Panc1 (cell line): Measurements from ENCODE around the gene TBCD. TPM values are rescaled to one million over a fixed set of nuclear protein-coding genes. Genes with fewer than 3 reads are reported as not detected.

Source experiments
- ATAC-seq: fragments of 200-7000 bp; cut with Tn5 transposase; 2 replicates; pipeline ENCODE4 v1.9.1; 2020; ENCODE audit warnings: mild to moderate bottlenecking, moderate library complexity
- BruUV-seq: library from RNA; stranded (reverse); fragments of 400-500 nt; replicated peaks from 2 replicates; lab custom pipeline; 2021; lab: Mats Ljungman, UMichigan
- CTCF ChIA-PET: fragments of 300-600 bp; sonication (Branson Sonifier 250); formaldehyde crosslinking; loops from one replicate; lab custom pipeline; 2022; ENCODE audit warnings: antibody characterized with exemption; lab: Charles Lee
- POLR2A ChIA-PET: fragments of 300-600 bp; sonication (Branson Sonifier 250); formaldehyde crosslinking; loops from one replicate; lab custom pipeline; 2022; ENCODE audit warnings: antibody characterized with exemption; lab: Charles Lee
- DNase-seq: peaks from one replicate; pipeline ENCODE4 v3.0.0-alpha.2; 2010; ENCODE audit warnings: low read depth, low spot score
- H3K27ac ChIP-seq: 2 replicates; pipeline ENCODE4 v1.5.1; 2011; ENCODE audit warnings: mild to moderate bottlenecking, low read length, inconsistent platforms
- H3K27me3 ChIP-seq: fragments of 200-500 bp; sonication (Bioruptor generic); 2 replicates; pipeline ENCODE4 v1.6.0; 2014; ENCODE audit warnings: low read length, inconsistent platforms; ENCODE audit not compliant: control insufficient read depth, insufficient read depth
- H3K36me3 ChIP-seq: fragments of 200-500 bp; sonication (Bioruptor generic); 2 replicates; pipeline ENCODE4 v1.5.1; 2014; ENCODE audit warnings: inconsistent platforms, mild to moderate bottlenecking, low read length, moderate library complexity; ENCODE audit not compliant: control insufficient read depth, insufficient read depth
- H3K4me1 ChIP-seq: 2 replicates; pipeline ENCODE4 v1.5.1; 2011; ENCODE audit warnings: inconsistent platforms, mild to moderate bottlenecking, low read length, moderate library complexity; ENCODE audit not compliant: control insufficient read depth, insufficient read depth
- H3K4me3 ChIP-seq, 2 experiments: 2 replicates each; pipeline ENCODE4 v1.5.1; 2011 to 2012; ENCODE audit warnings: low read depth in 2 of 2, low read length in 2 of 2, mild to moderate bottlenecking in 2 of 2, inconsistent platforms in 1 of 2, moderate library complexity in 1 of 2
- H3K9me3 ChIP-seq: fragments of 200-500 bp; sonication (Bioruptor generic); 2 replicates; pipeline ENCODE4 v1.5.1; 2014; ENCODE audit warnings: low read depth, mild to moderate bottlenecking, inconsistent platforms, low read length, moderate library complexity; ENCODE audit not compliant: control insufficient read depth, insufficient read depth
- POLR2AphosphoS5 ChIP-seq: IDR thresholded peaks from 2 replicates; pipeline ENCODE4 v1.6.1; 2012; ENCODE audit warnings: mild to moderate bottlenecking, low read depth, low read length, moderate library complexity
- SIN3A ChIP-seq: IDR thresholded peaks from 2 replicates; pipeline ENCODE4 v1.6.1; 2012; ENCODE audit warnings: low read depth, mild to moderate bottlenecking, low read length, moderate library complexity, borderline replicate concordance; ENCODE audit not compliant: insufficient read depth
- TCF7L2 ChIP-seq: IDR thresholded peaks from 2 replicates; pipeline ENCODE4 v1.6.1; 2011; ENCODE audit warnings: mild to moderate bottlenecking, low read depth, low read length, inconsistent platforms
- in situ Hi-C: cut with HindIII; loops from 2 replicates; pipeline ENCODE4 v1.10.0; 2016; ENCODE audit warnings: low sequenced_read_pairs, low pct_unique_long_range_greater_than_20kb
- intact Hi-C: fragments of 100-400 bp; cut with micrococcal nuclease; formaldehyde crosslinking; loops from one replicate; pipeline ENCODE4 v1.10.0; 2022; ENCODE audit not compliant: unreplicated experiment
- total RNA-seq: library from RNA; stranded (reverse); gene quantifications from one replicate; pipeline ENCODE4 v1.2.1, GENCODE V29; 2021; ENCODE audit not compliant: unreplicated experiment
- TF ChIP-seq, protein P1 (sequence below): fragments of 450-650 bp; IDR thresholded peaks from 2 replicates; pipeline ENCODE4 v1.5.1; 2017; ENCODE audit warnings: mild to moderate bottlenecking
- TF ChIP-seq, protein P2 (sequence below), 2 experiments: IDR thresholded peaks; 2 replicates each; pipeline ENCODE4 v1.6.1; 2011 to 2012; ENCODE audit warnings: low read depth in 2 of 2, control low read depth in 1 of 2, low read length in 1 of 2, mild to moderate bottlenecking in 1 of 2, moderate library complexity in 1 of 2; ENCODE audit not compliant: insufficient read depth in 1 of 2

TBCD gene
- total RNA-seq, 1 experiment from 2014 or later, result 186 TPM

DNA sequence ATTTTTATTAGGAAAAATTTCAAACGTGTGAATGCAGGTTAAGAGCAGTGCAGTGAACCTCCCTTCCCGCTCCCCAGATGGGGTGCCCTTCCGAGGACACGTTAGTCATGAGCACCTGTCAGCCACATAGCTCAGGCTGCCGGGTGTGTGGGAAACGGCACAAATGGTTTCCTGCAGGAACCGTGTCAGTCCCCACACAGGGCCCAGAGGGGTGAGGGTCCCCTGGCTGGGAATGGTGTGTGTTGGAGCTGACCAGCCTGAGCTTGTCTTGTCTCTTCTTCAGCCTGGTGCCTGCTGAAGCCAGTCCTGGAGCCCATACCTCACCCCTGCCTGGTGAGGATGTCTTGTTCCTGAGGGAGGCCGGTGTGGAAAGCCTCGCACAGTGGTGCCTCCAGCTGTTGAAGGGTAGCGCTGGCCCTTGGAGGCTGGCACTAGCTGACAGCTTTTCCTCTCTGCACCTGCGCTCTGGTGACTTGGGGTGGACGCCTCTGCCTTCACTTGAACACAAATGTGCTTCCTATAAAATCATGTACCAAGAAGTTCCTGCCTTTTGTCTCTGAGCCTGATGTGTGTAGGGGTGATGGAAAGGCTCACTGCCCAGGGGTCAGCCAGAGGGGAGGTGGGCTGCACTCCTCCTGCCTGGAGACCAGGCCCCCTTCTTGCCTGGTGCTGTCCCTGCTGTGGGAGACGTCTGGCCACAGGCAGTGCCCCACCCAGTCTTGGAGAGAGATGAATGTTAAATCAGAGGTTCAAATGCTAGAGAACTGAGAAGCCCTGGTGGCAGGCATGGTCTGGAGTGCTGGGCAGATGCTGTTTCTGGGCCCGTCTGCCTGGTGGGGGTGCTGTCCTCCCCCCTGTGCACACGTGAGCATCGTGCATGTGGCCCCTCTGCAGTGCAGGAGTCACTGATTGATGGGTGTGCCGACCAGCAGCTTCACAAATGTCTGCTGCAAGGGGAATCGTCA lies 190.6 kb downstream of the TBCD start:
- no TSS peak for BruUV-seq
- no peak overlapping the region for H3K27ac ChIP-seq
- in situ Hi-C loops (no loop called here), intact Hi-C loops (no loop called here)
- ATAC-seq (peak; percentile 6; the same call in 1 of the 2 replicates), DNase-seq (no peak)
- H3K36me3 ChIP-seq, result no peaks in the 10 kb centered on the region; the same call in 1 of the 2 replicates
- POLR2A ChIA-PET, result no interaction called here
- no peak overlapping the region for H3K4me3 ChIP-seq
- no peak for TF ChIP-seq TCF7L2
- TF ChIP-seq, protein P1, sequence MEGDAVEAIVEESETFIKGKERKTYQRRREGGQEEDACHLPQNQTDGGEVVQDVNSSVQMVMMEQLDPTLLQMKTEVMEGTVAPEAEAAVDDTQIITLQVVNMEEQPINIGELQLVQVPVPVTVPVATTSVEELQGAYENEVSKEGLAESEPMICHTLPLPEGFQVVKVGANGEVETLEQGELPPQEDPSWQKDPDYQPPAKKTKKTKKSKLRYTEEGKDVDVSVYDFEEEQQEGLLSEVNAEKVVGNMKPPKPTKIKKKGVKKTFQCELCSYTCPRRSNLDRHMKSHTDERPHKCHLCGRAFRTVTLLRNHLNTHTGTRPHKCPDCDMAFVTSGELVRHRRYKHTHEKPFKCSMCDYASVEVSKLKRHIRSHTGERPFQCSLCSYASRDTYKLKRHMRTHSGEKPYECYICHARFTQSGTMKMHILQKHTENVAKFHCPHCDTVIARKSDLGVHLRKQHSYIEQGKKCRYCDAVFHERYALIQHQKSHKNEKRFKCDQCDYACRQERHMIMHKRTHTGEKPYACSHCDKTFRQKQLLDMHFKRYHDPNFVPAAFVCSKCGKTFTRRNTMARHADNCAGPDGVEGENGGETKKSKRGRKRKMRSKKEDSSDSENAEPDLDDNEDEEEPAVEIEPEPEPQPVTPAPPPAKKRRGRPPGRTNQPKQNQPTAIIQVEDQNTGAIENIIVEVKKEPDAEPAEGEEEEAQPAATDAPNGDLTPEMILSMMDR, result no peak
- TF ChIP-seq, protein P2, sequence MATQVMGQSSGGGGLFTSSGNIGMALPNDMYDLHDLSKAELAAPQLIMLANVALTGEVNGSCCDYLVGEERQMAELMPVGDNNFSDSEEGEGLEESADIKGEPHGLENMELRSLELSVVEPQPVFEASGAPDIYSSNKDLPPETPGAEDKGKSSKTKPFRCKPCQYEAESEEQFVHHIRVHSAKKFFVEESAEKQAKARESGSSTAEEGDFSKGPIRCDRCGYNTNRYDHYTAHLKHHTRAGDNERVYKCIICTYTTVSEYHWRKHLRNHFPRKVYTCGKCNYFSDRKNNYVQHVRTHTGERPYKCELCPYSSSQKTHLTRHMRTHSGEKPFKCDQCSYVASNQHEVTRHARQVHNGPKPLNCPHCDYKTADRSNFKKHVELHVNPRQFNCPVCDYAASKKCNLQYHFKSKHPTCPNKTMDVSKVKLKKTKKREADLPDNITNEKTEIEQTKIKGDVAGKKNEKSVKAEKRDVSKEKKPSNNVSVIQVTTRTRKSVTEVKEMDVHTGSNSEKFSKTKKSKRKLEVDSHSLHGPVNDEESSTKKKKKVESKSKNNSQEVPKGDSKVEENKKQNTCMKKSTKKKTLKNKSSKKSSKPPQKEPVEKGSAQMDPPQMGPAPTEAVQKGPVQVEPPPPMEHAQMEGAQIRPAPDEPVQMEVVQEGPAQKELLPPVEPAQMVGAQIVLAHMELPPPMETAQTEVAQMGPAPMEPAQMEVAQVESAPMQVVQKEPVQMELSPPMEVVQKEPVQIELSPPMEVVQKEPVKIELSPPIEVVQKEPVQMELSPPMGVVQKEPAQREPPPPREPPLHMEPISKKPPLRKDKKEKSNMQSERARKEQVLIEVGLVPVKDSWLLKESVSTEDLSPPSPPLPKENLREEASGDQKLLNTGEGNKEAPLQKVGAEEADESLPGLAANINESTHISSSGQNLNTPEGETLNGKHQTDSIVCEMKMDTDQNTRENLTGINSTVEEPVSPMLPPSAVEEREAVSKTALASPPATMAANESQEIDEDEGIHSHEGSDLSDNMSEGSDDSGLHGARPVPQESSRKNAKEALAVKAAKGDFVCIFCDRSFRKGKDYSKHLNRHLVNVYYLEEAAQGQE (IDR thresholded peaks at IDR 0.05; ENCODE audit: insufficient read depth in 1 of 2, low read depth in 2 of 2, low read length in 1 of 2), result no peak
- 0 out of 2 replicates have a peak, but pooled peaks have one; percentile 17 for TF ChIP-seq POLR2AphosphoS5
- TF ChIP-seq SIN3A, result 0 out of 2 replicates have a peak, but pooled peaks have one; percentile 41
- CTCF ChIA-PET, result no interaction called here
- H3K27me3 ChIP-seq, result no peaks in the 10 kb centered on the region
- H3K4me1 ChIP-seq, result no peaks in the 10 kb centered on the region
- peaks cover 19% of the 10 kb centered on the region for H3K9me3 ChIP-seq

DNA sequence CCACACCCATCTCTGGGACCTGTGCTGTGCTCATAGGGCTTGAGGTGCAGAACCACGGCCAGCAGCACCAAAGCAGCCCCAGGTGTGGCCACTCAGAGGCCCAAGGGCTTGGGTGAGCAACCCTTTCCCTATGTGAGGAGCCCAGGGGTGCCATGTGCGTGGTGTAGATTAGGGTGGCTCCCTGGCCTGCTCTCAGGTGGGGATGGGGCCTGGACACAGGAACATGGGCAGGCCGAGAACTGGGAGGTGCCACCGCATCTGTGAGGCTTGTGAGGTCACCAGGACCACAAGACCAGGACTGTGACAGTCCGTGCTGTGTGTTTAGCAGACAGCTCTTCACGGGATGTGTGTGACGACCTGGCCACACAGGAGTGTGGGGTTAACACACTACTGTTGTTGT lies 191.5 kb downstream of the TBCD start:
- Histone ChIP-seq H3K4me1 (no peaks in the 10 kb centered on the region), H3K4me3 (no peak overlapping the region), H3K9me3 (peaks cover 19% of the 10 kb centered on the region), H3K36me3 (no peaks in the 10 kb centered on the region; the same call in 1 of the 2 replicates), H3K27ac (no peak overlapping the region), H3K27me3 (no peaks in the 10 kb centered on the region)
- in situ Hi-C loops, result no loop called here
- DNase-seq, result no peak
- ATAC-seq, result no peak
- TF ChIP-seq SIN3A, result no peak
- TF ChIP-seq, protein P1, result no peak
- TF ChIP-seq, protein P2 (IDR thresholded peaks at IDR 0.05; ENCODE audit: insufficient read depth in 1 of 2, low read depth in 2 of 2, low read length in 1 of 2), result no peak
- no peak for TF ChIP-seq TCF7L2
- no peak; the same call in 1 of the 2 replicates for TF ChIP-seq POLR2AphosphoS5
- intact Hi-C loops, result no loop called here
- BruUV-seq, result no TSS peak
- ChIA-PET POLR2A (no interaction called here), CTCF (no interaction called here)
